HG03025 (cell line): ENCODE data around the gene CDO1.
"Not testable (repeated sequence)": the region's sequence is repeated elsewhere in the genome, so short reads cannot be mapped to it uniquely, and the experiment has no call there.

ENCODE experiments used
- ATAC-seq: cut with Tn5 transposase; IDR thresholded peaks from one replicate; pipeline ENCODE4 v1.9.1; 2021; ENCODE audit warnings: mild to moderate bottlenecking, moderate library complexity; ENCODE audit not compliant: unreplicated experiment, low FRiP score

CDO1 gene

DNA sequence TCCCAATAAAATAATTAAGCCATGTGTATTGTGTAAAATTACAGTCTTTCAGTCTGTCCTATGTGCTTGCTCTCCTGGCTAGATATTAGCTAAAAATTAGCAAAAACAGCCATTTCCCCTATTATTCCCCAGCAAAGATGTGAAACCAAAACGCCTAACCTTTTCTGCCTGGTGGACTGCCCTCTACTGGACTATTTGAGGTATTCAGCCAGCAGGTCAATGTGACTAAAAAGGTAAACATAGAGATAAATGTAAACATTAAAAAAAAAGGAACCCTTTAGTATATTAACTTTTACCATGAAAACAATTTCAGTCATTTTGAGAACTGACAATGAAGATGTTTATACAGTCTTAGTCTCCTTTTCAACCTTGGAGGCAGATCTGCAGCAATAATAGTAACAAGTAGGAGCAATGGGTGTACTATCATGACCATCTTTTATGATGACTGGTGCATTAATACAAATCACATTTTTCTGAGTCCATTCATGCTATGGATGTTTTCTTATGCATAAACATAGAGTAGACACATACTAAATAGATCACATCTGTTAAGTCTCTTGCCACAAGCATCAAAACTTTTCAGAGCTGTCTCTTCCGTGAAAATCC lies 14.8 kb upstream of the CDO1 start:
- ATAC-seq: peak; percentile 53

DNA sequence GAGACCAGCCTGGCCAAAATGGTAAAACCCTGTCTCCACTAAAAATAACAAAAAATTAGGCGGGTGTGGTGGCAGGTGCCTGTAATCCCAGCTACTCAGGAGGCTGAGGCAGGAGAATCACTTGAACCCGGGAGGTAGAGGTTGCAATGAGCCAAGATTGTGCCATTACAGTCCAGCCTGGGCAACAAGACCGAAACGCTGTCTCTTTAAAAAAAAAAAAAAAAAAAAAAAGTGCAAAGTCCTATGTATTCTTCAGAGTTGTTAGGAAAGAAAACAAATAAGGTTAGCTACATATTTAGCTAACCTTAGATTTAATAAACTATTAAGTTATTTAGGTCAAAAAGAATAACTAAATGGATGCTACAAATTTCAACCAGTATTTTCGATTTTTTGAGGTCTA lies 13.5 kb upstream of the CDO1 start:
- ATAC-seq: no peak

DNA sequence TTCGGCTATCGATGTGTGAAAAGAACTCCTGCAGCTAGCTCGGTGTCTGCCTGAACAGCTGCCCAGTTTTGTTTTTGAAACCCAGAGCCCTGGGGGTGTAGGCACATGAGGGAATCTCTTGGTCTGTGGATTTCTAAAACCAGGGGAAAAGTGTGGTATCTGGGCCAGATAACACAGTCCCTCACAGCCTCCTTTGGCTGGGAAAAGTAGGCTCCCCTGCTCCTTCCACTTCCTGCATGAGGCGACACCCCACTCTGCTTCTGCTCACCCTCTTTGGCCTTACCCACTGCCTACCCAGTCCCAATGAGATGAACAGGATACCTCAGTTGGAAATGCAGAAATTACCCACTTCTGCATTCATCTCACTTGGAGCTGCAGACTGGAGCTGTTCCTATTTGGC lies 9.5 kb upstream of the CDO1 start:
- ATAC-seq: no peak

DNA sequence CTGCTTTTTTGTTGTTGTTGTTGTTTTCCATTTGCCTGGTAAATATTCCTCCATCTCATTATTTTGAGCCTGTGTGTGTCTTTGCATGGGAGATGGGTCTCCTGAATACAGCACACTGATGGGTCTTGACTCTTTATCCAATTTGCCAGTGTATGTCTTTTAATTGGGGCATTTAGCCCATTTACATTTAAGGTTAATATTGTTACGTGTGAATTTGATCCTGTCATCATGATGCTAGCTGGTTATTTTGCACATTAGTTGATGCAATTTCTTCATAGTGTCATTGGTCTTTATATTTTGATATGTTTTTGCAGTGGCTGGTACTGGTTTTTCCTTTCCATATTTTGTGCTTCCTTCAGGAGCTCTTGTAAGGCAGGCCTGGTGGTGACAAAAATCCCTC lies 8.5 kb upstream of the CDO1 start:
- not testable (repeated sequence) for ATAC-seq

DNA sequence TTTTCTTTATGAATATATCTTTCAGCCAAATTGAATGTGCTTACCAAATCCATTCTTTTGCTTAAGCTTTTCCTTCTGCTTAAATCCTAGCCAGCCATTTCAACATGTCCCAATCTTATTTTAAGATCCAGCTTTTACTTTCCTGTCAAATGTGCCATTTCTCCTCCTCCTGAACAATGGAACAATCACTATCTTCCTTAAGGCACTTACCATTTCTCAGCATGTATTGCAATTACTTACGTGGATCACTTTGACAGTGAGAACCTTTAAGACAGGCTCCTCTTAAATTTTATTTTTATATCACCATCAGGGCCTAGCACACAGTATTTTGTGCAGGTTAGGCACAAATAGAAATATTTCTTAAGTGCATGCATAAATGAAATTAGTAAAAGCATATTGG lies 4.4 kb upstream of the CDO1 start:
- no peak for ATAC-seq

DNA sequence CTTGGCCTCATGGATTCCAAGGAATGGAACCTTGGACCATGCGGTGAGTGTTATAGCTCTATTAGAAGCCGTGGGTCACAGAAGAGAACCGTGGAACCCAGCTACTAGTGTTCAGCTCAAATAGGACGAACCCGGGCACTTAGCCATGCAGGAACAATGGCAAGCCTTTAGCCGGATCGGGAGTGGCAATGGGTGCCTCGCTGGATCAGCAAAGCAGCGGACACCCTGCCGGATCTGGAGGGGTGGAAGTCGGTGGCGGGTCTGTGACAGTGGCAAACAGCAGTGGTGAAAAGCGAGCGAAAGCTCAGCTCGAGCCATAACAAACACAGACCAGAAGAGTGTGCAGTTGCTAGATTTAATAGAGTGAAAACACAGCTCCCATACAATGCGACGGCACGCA lies 2.4 kb upstream of the CDO1 start:
- ATAC-seq: no peak

DNA sequence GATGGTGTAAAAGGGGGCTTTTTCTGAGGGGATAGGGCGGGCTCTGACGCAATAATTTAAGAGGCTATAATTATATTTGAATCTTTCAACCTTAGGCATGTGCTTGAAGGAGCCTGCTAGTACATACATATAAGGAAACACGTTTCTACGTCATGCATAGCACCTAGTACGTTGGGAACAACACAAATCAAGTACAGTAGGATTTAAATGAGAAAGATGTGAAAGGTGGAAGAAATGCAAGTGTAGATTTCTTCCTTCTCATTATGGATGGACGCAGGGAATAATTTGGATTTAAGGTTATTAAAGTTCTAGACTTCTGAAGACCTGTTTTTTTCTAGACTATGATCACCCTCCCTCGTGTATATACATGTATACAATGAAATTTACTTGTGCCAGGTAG lies 927 bp upstream of the CDO1 start:
- no peak for ATAC-seq

DNA sequence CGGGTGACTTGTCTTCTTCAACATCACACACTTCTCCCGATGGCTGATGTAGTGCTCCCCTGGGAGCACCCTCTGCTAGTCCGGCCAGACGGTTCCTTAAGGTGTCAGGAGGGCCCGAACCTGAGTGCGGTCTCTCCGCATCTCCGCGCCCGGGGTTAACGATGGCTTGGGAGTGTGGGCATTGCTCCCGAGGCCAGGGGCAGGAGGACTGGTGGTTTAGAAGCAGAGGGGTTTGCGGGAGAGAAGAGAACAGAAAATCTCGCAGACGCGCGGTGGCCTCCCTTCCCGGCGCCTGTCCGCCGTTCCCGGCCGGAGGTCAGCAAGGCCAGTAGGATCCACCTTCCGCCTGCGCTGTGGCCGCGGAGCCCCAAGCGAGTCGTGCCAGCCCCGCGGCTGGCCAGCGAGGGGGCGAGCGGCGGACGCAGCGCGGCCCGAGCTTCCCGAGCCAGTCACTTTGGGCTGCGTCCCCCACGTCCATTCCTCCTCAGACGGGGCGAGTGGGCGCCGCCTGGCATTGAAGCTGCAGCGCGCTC lies 700 bp downstream of the CDO1 start:
- ATAC-seq: no peak

DNA sequence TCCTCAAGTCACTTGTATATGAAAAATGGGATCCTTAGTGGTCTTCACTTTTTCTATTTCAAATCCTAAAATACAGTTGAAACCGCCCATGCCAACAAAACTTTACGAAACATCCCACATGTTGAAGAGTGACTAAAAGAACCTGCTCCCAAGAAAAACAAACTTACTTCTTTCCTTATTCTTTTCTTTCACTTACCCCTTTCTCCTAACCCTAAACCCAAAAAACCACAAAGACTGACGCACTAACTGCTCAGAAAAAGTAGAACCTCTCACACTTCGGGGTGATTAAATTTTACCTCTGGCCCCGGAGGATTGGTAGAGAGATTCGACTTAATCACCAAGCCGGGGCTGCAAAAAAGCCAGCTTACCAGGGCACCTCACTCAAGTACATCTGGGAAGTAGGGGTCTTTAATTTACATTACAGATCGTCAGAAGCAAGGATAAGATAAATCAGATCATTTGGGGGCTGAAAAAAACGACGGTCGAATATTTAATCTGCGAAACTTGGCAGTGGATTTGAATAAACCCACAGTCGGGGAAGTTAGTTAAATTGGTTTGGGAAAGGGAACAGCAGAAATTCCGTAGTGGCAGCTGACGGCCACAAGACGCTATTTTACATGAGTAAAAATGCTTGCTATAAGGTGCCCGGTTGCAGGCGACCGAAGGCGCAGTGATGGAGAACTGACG lies 1.3 kb downstream of the CDO1 start:
- ATAC-seq: no peak

DNA sequence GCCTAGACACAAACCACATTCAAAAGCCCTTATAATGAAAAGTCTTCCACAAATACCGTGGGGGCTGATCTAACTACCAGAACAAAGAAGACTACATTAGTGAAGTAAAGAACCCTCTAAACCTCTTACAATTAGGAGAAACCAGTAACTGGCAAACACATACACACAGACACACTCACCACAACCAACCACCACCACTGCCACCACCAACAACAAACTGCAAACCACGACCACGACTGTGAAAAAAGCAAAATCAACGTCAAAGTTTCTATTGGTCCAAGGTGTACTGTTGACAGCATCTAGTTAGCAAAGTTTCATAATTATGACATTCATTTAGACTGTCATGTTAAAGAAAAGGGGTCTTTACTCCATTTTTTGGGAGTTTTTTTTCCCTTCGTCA lies 2.7 kb downstream of the CDO1 start:
- ATAC-seq: no peak

DNA sequence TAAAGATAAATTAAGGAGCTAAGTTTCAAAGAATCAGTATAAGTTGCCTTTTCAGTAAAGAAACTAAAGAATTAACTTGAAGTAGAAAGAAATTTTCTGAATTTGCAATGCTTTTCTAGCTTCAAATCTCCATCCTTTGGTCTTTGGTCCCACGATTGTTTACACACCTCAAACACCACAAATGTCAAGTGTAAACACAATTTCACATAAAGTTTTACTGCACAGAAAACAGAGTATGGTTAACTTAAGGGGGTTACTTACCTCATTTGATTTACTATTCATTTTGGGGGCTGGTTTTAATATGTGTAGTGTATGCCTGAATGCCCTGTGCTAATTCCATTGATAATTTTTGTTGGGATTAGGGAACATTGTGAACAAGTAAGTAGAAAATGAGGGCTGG lies 4.1 kb downstream of the CDO1 start:
- ATAC-seq: no peak

DNA sequence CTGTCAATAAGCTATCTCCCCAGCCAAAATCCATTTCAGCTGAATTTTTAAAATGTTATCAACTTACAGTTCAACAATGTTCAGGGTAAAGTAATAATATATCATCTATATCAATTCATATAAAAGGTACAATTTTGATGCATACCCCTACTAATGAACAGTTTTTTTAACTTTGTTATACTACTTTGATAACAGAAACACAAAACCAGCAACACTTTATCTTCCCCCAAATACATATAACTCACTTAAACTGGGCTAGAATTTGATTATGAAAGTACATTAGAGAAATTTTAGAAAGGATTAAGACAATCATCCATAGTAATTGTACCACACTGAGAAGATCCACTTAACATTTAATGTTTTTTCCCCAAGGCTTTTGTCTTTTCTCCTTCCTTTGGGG lies 5.1 kb downstream of the CDO1 start:
- no peak for ATAC-seq

DNA sequence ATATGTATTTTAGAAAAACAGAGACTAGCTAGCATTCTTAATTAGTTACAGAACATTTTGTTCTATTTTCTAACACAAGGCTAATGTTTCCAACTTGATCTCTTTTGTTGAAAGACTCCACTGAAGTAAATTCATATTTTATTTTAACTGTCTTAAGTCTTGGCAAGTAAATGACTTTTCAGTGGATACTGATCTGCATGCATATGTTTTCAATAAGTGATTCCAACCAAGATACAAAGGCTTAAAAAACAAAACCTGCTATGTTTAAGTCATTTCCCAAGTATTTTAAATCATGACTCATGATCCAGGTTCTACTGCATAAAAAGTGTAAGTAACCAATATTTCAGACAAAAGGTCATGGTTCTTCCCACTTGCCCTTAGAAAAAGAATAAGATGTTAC lies 5.7 kb downstream of the CDO1 start:
- no peak for ATAC-seq

DNA sequence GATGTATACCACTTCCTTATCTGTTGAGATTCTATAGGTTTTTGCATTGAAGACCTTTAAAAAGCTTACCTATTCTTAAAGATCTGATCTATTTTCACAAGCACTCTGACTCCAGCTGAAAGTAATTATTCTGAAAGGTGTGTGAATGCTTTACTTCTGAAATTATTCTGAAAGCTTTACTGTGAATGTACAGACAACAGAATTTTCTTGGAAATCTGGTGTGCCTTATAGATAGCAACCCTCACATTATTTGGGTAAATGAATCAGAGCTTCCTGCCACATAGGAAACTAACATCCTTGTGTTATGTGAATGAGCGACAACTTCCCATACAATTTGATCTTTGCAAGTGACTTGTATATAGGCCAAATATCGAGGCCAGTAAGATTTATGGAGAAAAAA lies 6.5 kb downstream of the CDO1 start:
- no peak for ATAC-seq

DNA sequence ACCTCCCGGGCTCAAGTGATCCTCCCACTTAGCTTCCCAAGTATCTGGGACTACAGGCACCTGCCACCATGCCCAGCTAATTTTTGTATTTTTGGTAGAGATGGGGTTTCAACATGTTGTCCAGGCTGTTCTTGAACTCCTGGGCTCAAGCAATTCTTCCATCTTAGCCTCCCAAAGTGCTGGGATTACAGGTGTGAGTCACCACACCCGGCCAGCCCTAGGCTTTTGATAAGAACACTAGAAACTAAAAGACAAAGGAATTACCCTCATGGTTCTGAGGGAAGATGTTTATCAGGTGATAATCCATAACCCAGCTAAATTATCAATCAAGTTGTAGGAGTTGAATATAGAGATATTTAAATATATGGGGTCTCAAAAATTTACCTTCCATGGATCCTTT lies 8.4 kb downstream of the CDO1 start:
- ATAC-seq: not testable (repeated sequence)

DNA sequence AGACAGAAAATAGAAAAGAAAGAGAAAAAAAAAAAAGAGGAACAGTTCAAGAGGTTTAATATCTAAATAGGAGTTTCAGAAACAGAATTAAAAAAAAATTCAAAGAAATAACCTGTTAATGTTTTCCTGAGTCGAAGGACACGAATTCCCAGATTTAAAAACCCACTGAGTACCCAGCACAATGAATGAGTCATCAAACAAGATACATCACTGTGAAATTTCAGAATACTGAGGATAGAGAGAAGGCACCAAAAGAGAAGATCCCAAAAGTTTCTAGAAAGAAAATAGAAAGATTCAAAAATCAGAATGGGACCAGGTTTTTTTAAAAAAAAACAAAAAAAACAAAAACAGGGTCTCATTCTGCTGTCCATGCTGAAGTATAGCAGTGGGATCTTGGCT lies 8.8 kb downstream of the CDO1 start:
- no peak for ATAC-seq

DNA sequence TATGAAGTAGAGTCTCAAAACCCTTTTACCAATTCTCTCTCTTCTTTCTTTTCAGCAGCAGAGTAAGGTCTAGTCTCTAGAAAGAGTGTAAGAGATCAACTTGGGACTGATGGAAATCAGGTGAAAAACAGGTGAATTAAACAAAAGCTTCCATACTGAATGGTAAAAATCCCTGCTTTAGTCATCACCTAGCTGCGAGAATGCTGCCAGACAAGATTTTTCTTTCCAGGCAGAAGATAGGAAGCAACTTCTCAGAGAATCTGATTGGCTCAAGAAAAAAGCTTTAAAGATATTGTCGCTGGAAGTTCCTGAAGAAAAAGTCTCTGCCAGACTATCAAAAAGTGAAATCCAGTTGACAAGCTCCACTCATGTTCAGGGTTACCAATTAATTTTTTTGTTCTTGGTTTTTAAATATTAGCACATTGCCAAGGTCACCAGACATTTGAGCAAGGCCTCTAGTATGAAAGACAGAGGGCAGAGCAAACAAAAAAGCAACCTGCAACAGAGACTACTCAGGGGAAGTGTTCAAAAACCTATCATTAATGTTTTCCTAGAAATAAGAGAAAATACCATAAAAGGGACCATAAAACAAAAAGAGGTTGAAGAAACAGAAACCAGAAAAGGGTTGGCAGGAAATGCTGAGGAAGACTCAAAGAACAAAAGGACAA lies 9.3 kb downstream of the CDO1 start:
- no peak for ATAC-seq

DNA sequence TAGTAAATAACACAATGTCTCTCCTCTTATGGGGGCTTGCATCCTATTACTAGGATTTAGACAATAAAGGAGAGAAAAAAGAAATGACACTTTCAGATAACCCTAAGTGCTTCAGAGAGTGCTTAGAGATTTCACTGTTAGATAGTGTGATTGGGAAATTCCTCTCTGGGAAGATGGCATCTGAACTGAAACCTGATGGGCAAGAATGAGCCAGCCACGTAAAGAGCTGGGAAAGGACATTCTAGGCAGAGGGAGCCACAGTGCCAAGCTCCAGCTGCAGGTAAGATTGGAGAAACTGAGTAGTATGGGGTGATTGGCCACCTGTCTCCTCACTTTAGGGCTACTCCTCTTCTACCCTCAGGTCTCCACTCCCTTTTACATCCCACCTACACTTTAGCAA lies 14.5 kb downstream of the CDO1 start:
- ATAC-seq: no peak

DNA sequence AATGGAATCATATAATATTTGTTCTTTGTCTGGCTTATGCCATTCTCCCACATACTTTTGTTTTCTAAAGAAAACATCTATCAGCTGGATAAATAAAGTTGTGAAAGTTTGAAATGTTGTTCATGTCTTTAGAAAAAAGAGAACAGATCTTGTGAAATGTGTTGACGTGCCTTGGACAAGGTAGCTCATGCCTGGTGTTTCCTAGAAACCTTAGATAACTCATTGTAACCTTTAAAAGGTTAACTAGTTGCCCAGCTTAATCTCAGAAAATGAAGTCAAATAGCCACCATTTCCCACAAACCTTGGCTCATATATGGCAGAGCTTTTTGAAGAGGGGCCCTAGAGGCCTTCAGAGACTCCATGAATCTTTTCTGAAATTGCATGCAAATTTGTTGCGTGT lies 15.3 kb downstream of the CDO1 start:
- ATAC-seq: no peak

DNA sequence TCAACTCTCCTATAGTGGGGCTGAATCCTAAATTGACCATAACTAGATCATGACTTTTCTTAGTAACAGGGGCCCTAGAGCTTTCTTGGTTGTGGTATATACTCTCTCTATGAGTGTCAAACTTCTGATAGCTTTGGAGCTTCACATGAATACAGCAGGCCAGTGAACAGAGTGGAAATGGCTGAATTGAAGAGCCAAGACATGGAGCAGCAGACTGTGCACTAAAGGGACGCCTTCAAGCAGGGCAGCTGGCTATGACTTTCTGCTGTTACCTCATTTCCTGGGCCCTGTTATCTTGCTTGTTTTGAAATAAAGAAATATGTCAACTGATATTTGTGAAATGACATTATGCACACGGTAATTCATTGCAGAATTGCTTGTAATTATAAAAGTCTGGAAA lies 16.4 kb downstream of the CDO1 start:
- ATAC-seq: no peak

DNA sequence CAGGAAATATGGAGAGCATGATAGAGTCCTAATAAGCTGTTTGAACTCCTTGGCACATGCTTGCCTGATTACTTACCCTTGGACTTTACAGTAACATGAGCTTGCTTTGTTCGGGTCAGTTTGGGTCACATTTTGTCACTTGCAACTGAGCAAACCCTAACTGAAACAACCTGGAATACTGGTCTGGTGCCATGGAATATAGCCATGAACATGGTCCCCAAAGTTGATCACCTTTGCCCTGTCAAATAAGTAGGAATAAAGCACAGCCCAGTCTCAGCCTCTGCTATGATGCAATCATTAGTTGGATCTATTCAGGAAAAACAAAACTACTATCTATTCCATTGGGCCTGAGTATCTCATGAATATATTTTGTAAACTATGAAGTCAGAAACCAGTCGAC lies 18.2 kb downstream of the CDO1 start:
- no peak for ATAC-seq

DNA sequence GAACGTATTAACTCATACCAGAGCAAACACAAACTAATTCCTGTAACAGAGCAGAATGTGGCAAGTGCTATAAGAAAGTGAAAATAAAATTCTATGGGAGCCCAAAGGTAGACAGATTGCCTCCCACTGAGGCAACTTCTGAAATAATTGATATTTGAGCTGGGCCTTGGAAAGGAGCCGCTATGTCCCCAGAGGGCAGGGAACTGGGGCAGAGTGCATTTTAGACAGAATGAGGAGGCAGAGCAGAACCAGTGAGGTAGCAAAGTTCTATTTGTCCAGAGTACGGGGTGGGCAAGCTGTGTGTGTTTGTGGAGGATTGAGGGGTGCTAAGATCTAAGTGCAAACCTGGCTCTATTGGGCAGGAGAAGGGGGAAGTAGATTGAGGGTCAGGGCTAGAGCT lies 19.8 kb downstream of the CDO1 start:
- no peak for ATAC-seq
